SU-DHL-6 (cell line): Measurements from ENCODE around the gene ADAMTS17.

Experiments
- H2AFZ ChIP-seq: fragments of 200-600 bp; sonication (generic); 2 replicates; pipeline ENCODE4 v1.6.1; 2014; ENCODE audit warnings: low read depth, mild to moderate bottlenecking, moderate library complexity, mixed read lengths, antibody characterized with exemption, low read length; ENCODE audit not compliant: severe bottlenecking
- H3F3A ChIP-seq: fragments of 200-600 bp; shearing (Covaris generic); 2 replicates; pipeline ENCODE4 v1.6.0; 2016; ENCODE audit warnings: antibody characterized with exemption, mild to moderate bottlenecking; ENCODE audit not compliant: insufficient read depth
- H3K27ac ChIP-seq: fragments of 200-600 bp; sonication (generic); 2 replicates; pipeline ENCODE4 v1.5.1; 2016; ENCODE audit warnings: low read depth, mild to moderate bottlenecking, low read length, moderate library complexity, mixed read lengths
- H3K27me3 ChIP-seq: fragments of 200-600 bp; sonication (generic), shearing (Covaris generic); 2 replicates; pipeline ENCODE4 v1.6.0; 2014; ENCODE audit warnings: mild to moderate bottlenecking, low read length
- H3K36me3 ChIP-seq: fragments of 200-600 bp; sonication (generic); 2 replicates; pipeline ENCODE4 v1.6.1; 2014; ENCODE audit warnings: mild to moderate bottlenecking, low read length, mixed read lengths
- H3K4me2 ChIP-seq: fragments of 300-600, 200-600 bp; shearing (Covaris generic), sonication (generic); 2 replicates; pipeline ENCODE4 v1.6.0; 2014; ENCODE audit warnings: low read length, low read depth, mild to moderate bottlenecking; ENCODE audit not compliant: poor library complexity, severe bottlenecking
- H3K4me3 ChIP-seq: fragments of 200-600 bp; sonication (generic); 2 replicates; pipeline ENCODE4 v1.5.1; 2014; ENCODE audit warnings: antibody characterized with exemption, low read length, mild to moderate bottlenecking, mixed read lengths; ENCODE audit not compliant: insufficient read depth, poor library complexity, severe bottlenecking
- H3K79me2 ChIP-seq: fragments of 200-600 bp; sonication (generic); 2 replicates; pipeline ENCODE4 v1.6.1; 2014; ENCODE audit warnings: mild to moderate bottlenecking, low read length, moderate library complexity; ENCODE audit not compliant: insufficient read depth
- H3K9ac ChIP-seq: fragments of 200-600 bp; sonication (generic); 2 replicates; pipeline ENCODE4 v1.7.0; 2014; ENCODE audit warnings: mild to moderate bottlenecking, low read length
- H3K9me2 ChIP-seq: fragments of 200-600 bp; sonication (generic); replicated peaks from 2 replicates; pipeline ENCODE4 v1.6.1; 2014; ENCODE audit warnings: low read length; ENCODE audit not compliant: insufficient read depth
- H3K9me3 ChIP-seq: fragments of 200-600 bp; sonication (generic); 2 replicates; pipeline ENCODE4 v1.6.1; 2014; ENCODE audit warnings: low read length, mixed read lengths; ENCODE audit not compliant: insufficient read depth
- H4K20me1 ChIP-seq: fragments of 200-600 bp; sonication (generic); 2 replicates; pipeline ENCODE4 v1.6.1; 2014; ENCODE audit warnings: low read depth, mild to moderate bottlenecking, antibody characterized with exemption, low read length, moderate library complexity, mixed read lengths
- EZH2phosphoT487 ChIP-seq: fragments of 200-600 bp; sonication (generic), shearing (Covaris generic); conservative IDR thresholded peaks from 2 replicates; pipeline ENCODE4 v1.6.1; 2018; ENCODE audit warnings: mild to moderate bottlenecking, antibody characterized with exemption, low read length, moderate library complexity, mixed read lengths
- TF ChIP-seq, protein P1 (sequence below): fragments of 200-600 bp; sonication (generic); IDR thresholded peaks from one replicate; pipeline ENCODE4 v1.5.1; 2017; ENCODE audit warnings: antibody characterized with exemption, mild to moderate bottlenecking, low read length, moderate library complexity; ENCODE audit not compliant: insufficient read depth, poor library complexity, severe bottlenecking

Gene ADAMTS17

DNA sequence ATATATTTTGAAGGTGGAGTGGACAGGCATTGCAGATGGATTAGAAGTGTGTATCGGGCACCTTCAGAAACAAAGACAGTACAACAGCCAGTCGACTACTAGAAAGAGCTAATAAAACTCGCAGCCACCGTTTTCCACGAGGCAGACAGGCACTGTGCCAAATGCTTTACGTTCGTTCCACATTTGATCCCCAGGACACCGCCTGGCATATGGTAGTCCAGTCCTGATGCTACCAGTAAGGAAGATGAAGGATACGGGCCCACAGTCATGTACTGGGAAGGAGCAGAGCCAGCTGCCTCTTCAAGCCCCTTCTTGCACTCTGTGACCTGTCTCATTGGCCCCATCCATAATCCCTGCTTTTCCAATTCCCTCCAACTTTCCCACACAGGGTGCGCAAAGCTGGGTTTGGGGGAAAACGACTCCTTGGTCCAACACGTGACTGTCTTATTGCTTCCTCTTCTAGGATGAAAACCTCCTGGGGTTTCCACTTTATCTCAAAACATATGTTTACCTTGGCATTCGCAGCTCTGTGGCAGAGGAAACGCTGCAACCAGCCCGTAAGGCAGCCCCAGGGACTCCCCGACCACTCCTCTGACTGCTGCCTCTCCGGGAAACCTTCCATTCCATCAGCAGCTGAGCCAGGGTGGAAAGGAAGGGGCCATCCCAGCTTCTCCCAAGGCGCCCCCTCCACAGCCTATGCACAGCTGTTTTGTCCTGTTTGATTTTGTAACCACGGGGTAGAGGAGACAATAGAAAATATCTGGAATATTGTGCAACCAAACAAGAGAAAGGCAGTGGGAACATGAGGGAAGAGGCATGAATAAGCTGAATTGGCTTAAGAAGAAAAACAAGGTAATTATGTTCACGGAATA lies 107.4 kb downstream of the ADAMTS17 start:
- Histone ChIP-seq H3F3A (no peaks in the 10 kb centered on the region), H3K4me3 (no peak overlapping the region), H2AFZ (no peak overlapping the region), H3K9ac (no peak overlapping the region), H3K79me2 (no peaks in the 10 kb centered on the region), H3K27me3 (no peaks in the 10 kb centered on the region), H3K36me3 (no peaks in the 10 kb centered on the region), H3K4me2 (no peak overlapping the region), H3K9me3 (no peaks in the 10 kb centered on the region), H3K27ac (no peak overlapping the region), H4K20me1 (no peaks in the 10 kb centered on the region), H3K9me2 (no peaks in the 10 kb centered on the region)
- TF ChIP-seq, protein P1, sequence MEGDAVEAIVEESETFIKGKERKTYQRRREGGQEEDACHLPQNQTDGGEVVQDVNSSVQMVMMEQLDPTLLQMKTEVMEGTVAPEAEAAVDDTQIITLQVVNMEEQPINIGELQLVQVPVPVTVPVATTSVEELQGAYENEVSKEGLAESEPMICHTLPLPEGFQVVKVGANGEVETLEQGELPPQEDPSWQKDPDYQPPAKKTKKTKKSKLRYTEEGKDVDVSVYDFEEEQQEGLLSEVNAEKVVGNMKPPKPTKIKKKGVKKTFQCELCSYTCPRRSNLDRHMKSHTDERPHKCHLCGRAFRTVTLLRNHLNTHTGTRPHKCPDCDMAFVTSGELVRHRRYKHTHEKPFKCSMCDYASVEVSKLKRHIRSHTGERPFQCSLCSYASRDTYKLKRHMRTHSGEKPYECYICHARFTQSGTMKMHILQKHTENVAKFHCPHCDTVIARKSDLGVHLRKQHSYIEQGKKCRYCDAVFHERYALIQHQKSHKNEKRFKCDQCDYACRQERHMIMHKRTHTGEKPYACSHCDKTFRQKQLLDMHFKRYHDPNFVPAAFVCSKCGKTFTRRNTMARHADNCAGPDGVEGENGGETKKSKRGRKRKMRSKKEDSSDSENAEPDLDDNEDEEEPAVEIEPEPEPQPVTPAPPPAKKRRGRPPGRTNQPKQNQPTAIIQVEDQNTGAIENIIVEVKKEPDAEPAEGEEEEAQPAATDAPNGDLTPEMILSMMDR, result no peak
- no peak for TF ChIP-seq EZH2phosphoT487

DNA sequence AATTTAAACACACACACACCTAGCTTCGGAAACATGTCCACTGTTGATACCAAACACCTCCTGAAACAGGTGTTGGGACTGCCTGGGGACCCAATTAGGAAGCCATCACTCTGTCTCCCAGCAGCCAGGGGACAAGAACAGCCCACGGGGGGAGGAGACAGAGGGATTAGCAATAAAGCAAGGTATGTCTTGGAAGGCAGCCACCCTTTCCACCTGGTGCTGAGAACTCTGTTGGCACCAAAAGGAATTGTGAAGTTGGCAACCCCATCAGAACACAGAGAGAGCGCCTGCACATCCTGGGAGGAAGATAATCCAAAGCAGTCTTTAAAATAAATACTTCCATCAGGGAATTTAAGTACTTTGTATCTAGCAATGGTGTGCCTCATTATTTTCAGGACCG lies 111.0 kb downstream of the ADAMTS17 start:
- Histone ChIP-seq H3K79me2 (no peaks in the 10 kb centered on the region), H3K27me3 (no peaks in the 10 kb centered on the region), H2AFZ (no peak overlapping the region), H3K9me2 (no peaks in the 10 kb centered on the region), H3K27ac (no peak overlapping the region), H3F3A (no peaks in the 10 kb centered on the region), H4K20me1 (no peaks in the 10 kb centered on the region), H3K36me3 (no peaks in the 10 kb centered on the region), H3K9me3 (no peaks in the 10 kb centered on the region), H3K4me2 (no peak overlapping the region), H3K4me3 (no peak overlapping the region), H3K9ac (no peak overlapping the region)
- TF ChIP-seq, protein P1, result no peak
- TF ChIP-seq EZH2phosphoT487, result no peak

DNA sequence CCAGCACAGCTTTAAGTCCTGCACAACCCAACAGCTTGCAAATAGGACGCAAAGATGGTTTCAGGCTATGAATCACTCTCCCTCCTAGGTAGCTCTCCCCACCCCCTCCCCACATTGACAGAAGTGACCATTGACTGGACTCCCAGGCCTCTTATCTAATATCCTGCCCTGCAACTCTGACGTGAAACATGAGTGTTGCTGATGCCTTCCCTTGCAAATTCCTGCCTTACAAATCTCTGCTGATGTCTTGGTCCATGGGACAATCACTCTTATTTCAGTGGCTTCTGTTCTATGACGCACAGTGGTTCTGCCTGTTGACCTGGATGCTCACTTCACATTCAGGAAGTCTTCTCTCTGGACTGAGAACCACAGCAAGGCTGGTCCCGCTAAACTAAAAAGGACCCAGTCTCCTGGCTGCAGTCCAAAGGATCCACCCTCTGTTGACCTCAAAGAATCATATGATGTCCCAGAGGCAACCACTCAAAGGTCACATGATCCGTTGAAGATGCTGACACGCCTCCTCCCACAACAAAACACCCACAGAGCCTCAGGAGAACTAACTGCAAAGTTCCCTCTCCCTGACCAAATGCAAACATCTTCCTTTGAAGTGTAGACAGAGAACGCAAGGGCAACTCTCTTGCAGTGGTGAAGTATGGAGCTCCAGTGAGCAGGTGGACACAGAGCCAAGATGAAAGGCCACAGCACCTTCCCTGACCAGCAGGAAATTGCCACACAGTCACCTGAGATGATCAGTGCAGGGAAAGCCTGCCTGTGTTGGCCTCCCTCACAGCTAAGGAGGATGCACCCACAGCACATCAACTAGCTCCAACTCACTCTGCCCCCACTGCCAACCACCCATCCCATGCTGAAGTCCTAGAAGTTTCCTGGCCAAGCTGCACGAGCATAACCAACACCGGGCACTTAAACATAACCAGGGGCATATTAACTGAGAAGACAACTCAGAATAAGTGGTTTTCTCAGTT lies 112.3 kb downstream of the ADAMTS17 start:
- H4K20me1 ChIP-seq, result no peaks in the 10 kb centered on the region

More for the DNA sequence above, 112.3 kb downstream of the ADAMTS17 start:
- H3K4me3 ChIP-seq, result no peak overlapping the region
- H3F3A ChIP-seq, result no peaks in the 10 kb centered on the region
- H3K79me2 ChIP-seq, result no peaks in the 10 kb centered on the region
- H2AFZ ChIP-seq, result no peak overlapping the region
- no peaks in the 10 kb centered on the region for H3K9me2 ChIP-seq
- no peak overlapping the region for H3K9ac ChIP-seq
- no peaks in the 10 kb centered on the region for H3K36me3 ChIP-seq
- H3K9me3 ChIP-seq, result no peaks in the 10 kb centered on the region
- no peak for TF ChIP-seq EZH2phosphoT487
- TF ChIP-seq, protein P1, result no peak
- H3K27me3 ChIP-seq, result no peaks in the 10 kb centered on the region
- no peak overlapping the region for H3K4me2 ChIP-seq
- no peak overlapping the region for H3K27ac ChIP-seq
